ENCODE measurements around the gene ZNF669. TPM values are rescaled to one million over a fixed set of nuclear protein-coding genes. Genes with fewer than 3 reads are reported as not detected.

The ZNF669 gene
- total RNA-seq, 1 donor from 2014 or later: 7.7 TPM

DNA sequence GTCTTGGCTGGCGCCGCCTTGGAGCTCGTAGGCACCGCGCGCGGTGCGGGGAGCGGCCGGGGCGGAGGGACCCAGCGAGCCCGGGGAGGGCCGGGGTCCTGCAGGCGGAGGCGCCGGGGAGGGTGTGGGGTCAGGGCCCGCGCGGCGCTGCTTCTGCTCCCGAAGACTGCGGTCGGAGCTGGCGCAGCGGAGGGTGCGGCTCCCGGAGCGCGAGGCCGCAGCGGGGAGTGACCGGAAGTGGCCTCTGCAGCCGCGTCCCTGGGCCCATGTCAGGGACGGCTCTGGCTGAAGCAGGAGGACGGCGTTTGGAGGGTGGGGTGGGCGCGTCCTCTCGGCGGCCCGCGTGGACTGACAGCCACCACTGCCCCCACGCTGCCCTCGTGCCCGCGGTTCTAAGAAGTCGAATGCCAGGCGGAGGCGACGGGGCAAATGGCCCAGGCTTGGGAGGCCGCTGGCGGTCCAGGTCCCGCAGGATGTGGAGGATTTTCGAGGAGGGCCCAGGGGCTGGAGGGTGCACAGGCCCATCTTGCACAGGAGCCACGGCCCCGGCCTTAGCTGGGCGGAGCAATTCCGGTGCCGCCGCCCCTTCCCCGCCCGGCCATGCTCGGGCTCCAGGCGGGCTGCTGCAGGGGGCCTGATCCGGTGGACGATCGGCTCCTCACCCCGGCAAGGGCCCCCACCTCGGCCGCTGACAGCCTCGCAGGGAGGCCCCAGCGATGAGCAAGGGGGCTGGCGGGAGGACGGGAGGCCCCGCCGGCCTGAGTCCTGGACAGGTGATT is 7.7 kb upstream of the ZNF669 start:
- DNase-seq (ENCODE audit: low read depth, low spot score): no peak

DNA sequence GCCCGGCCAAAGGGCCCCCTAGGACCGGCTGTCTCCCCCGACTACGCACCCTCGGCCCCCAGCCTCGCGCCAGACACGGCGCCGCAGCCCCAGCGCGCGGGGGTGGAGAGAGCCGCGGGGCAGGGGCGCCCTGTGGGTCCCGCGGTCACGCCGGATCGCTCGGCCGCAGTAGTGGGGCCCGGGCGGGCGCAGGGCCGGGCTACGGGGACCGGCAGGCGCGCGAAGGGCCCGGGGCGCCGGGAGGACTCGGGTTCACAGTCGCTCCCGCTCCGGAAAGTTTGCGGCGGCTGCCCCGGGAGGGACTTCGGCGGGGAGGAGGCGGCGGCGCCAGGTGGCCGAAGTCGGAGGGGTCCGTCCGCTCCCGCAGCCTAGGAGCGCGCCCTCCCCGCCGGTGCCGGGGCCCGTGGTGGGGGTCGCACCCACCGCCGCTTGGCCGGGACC is 7.1 kb upstream of the ZNF669 start:
- no peak for DNase-seq (ENCODE audit: low read depth, low spot score)

DNA sequence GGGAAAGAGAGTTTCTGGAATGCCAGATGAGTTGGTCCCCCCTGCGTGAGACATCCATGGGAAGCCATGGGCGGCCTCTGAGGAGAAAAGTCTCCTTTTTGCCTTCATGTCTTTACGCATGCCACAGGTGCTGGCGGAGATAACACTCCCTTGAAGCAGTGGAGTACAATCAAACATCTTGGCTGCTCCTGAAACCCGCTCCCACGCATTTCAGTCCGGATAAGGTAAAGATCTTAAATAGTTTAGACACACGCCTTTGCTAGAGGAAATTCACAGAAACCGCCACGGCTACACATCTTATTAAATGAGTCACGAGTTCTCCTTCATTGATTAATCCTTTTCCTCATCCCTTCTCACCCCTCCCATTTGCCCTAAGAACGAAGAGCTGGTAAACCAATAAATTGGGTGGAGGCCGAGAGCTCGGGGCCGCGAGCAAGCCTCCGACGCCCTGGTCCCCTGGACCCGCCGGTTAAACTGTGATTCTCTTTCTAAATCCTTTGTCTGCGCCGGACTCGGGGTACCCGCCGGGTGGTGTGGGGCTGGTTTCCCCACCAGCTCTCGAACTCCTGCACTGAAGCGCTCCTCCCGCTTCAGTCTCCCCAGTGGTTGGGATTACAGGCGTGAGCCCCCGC is 6.6 kb upstream of the ZNF669 start:
- DNase-seq (ENCODE audit: low read depth, low spot score): no peak

DNA sequence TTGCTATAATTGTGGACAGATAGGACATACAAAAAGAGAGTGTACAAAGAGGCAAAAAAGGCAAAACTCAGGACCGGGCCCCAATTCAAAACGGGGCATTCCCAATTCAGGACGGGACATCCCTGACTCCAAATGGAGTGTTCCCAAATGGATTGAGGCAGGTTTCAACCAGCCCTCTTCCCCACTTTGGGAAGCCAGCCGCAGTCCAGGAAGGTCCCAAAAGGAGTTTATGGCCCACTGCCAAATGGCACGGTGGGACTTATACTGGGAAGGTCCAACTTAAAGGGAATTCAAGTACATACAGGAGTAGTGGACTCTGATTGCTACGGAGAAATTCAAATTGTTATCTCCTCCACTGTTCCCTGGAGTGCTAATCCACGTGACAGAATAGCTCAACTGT is 3.5 kb upstream of the ZNF669 start:
- no peak for DNase-seq (ENCODE audit: low read depth, low spot score)

DNA sequence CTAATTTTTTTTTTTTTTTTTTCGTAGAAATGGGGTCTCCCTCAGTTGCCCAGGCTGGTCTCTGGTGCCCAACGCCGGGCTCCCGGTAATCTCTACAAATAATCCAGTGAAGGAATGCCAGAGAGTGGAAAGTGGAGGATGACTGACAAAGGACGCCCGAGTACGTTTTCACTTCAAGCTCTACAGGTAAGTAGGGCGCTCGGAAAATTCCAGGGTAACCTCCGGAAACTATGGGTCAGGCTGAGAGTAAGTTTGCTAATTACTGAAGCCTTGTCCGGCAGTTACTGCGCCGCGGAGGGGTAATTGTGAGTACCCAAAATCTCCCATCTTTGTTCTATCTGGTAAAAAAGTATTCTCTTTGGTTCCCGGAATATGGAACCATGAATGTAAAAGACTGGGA is 1.8 kb upstream of the ZNF669 start:
- DNase-seq (ENCODE audit: low read depth, low spot score): no peak

GRCh38 chr1:247104965-247105364 is 809 bp upstream of the ZNF669 start:
- DNase-seq (ENCODE audit: low read depth, low spot score): no peak

- DNase-seq (ENCODE audit: low read depth, low spot score): no peak
Measured at GRCh38 chr1:247102381-247102780, 1.8 kb downstream of the ZNF669 start.

DNA sequence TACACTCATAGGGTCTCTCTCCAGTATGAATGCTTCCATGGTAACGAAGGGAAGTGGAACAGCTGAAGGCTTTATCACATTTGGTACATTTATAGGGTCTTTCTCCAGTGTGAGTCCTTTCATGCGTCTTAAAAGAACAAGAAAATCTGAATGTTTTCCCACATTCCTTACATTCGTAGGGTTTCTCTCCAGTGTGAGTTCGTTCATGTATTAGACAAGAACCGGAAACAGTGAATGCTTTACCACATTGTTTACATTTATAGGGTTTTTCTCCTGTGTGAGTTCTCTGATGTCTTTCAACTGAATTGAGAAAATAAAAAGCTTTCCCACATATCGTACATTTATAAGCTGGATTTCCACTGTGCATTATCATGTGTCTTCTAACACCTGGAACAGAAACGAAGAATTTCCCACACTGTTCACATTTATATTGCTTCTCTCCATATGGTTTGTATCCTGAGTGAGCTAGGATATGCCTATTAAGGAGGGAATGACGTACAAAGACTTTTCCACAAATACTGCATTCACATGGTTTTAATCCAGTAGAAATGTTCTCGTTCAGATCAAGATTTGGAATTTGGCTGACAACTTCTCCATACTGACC is 3.4 kb downstream of the ZNF669 start:
- DNase-seq (ENCODE audit: low read depth, low spot score): no peak

DNA sequence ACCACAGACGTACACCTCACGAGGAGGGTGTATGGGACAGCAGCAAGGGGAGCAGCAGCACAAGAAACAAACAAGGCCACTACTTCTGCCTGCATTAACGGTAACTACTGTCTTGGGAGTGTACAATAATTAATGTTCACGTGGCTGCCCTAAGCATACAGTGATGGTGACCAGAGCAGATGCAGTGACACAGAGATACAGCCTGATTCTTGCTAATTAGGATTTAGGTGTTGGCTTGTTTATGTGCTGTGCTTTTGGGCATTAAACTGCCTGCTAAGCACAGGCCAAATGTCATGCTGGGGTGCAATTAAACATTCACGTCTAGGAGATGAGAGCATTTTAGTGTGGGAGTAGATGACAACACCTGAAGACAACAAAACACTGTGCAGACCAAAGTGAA is 7.2 kb downstream of the ZNF669 start:
- DNase-seq (ENCODE audit: low read depth, low spot score): no peak

DNA sequence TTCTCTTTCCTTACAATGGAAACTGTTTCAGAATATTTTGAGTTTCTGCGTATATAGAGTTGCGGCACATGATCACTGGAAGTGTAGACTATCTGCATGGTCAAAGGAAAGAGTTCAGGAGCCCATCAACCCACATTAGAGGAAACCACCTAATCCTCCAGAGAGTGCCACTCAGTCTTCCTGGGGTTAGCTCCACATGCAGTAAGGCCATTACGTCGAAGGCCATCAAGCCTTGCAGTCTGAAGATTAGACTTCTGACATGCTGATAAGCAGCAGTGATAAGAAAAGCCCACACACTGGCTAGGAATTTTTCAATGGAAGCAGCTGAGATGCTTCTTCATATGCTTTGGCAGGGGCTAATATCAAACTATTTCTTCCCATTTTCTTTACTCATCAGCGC is 7.6 kb downstream of the ZNF669 start:
- DNase-seq (ENCODE audit: low read depth, low spot score): no peak

DNA sequence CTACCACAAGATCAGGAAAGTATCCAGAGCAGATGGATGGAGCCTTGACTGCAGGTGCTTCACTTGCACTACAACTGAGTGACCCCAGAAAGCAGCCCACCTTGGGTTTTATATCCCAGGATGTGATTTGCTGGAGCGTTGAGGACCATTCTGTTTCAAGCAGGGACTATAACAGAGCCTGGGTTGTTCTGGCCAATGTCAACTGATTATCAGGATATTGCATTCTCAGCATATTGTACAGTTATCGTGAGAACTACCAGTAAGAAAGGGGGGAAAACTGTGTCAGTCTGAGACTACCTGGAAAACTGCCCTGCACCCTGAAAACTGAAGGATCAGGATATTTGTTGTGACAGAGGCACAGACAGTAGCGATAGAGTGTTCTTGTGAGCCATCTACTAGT is 8.0 kb downstream of the ZNF669 start:
- DNase-seq (ENCODE audit: low read depth, low spot score): no peak

DNA sequence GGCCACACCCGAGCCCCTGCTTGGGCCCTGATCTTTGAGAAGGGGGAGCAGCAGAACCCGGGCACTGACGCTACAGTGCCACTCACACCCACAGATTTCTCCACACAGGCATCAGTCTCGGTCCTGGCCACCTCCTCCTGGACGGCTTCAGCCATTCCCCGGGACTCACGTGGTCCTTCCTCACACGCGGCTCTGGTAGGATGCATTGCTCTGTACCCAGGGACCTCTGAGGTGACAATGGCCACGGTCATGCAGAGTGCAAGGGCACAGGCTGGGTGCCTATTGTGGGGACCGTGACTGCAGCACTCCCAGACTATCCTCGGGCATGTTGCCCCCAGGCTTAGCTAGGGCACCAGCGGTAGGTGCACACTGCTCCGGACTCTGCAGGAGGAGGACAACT is 13.7 kb downstream of the ZNF669 start:
- DNase-seq (ENCODE audit: low read depth, low spot score): no peak

- no peak for DNase-seq (ENCODE audit: low read depth, low spot score)
Measured at GRCh38 chr1:247089616-247090375, 14.4 kb downstream of the ZNF669 start.

- no peak for DNase-seq (ENCODE audit: low read depth, low spot score)
Measured at GRCh38 chr1:247088967-247089366, 15.2 kb downstream of the ZNF669 start.

GRCh38 chr1:247087256-247087655 is 16.9 kb downstream of the ZNF669 start:
- DNase-seq (ENCODE audit: low read depth, low spot score): no peak

DNA sequence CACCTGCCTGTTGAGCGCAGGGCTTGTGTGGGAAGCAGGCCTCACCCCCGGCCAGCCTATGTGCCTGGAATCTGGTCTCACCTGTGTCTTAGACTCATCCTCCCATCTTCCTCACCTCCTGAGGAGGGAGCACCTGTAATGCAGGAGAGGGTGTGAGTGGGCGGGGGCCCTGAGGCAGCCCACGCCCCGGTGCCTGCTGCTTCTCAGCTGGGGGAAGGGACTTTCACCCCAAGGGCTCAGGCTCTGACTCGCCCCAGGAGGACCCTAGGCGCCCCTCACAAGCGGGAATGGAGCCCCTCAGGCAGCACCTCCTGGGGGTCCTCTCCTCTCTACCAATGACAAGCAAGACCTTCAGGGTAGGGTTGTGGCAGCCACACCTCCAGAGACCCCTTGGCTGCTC is 18.8 kb downstream of the ZNF669 start:
- no peak for DNase-seq (ENCODE audit: low read depth, low spot score)

GRCh38 chr1:247084771-247085170 is 19.4 kb downstream of the ZNF669 start:
- DNase-seq (ENCODE audit: low read depth, low spot score): no peak

GRCh38 chr1:247079141-247079874 is 24.8 kb downstream of the ZNF669 start:
- no peak for DNase-seq (ENCODE audit: low read depth, low spot score)

GRCh38 chr1:247078258-247079140 is 25.7 kb downstream of the ZNF669 start, which contains the start of gene ZNF670:
TSS of gene ZNF670 (minus strand) at chr1:247078811. CDS start at chr1:247078596, 215 bp downstream.
- DNase-seq (ENCODE audit: low read depth, low spot score): peak; percentile 83

DNA sequence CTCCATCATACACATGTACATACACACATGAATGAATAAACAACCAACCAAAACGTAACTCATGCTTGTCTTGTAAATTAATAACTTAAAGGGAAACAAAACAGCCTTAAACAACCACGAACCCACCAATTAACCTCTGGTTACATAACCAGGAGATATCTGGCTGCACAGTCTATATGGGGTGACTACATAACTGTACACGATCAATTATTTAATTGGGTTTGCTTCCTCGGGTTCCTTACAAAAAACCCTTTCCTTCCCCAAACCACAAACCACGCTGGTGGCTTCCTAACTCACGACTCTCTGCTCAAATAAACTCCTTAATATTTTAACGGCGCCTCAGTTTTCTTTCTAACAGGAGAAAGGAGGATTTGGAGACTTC is 26.3 kb downstream of the ZNF669 start:
- DNase-seq (ENCODE audit: low read depth, low spot score): no peak

All from pulmonary artery endothelial cell (primary cell).